Activated CD4-positive, alpha-beta memory T cell treated with anti-CD3 and anti-CD28 coated beads for 36 hours (primary cell): ENCODE measurements around the gene SP2. TPM values are rescaled to one million over a fixed set of nuclear protein-coding genes. Genes with fewer than 3 reads are reported as not detected.

ENCODE experiments used
- CTCF ChIA-PET: fragments of 350-600 bp; sonication (Branson Sonifier 250); formaldehyde crosslinking; loops from one replicate; lab custom pipeline; 2021; ENCODE audit warnings: antibody characterized with exemption, inconsistent platforms; lab: Charles Lee
- POLR2A ChIA-PET: fragments of 350-600 bp; sonication (Branson Sonifier 250); formaldehyde crosslinking; loops from one replicate; lab custom pipeline; 2021; ENCODE audit warnings: antibody characterized with exemption; lab: Charles Lee
- DNase-seq: peaks from one replicate; pipeline ENCODE4 v3.0.0-alpha.2; 2020
- H3K27ac Mint-ChIP-seq: one replicate; pipeline ENCODE4 v1.8.0; 2021; ENCODE audit warnings: mixed read lengths
- H3K27me3 Mint-ChIP-seq: one replicate; pipeline ENCODE4 v1.8.0; 2021; ENCODE audit warnings: mixed read lengths
- H3K36me3 Mint-ChIP-seq: one replicate; pipeline ENCODE4 v1.8.0; 2021; ENCODE audit warnings: mixed read lengths
- H3K4me1 Mint-ChIP-seq: one replicate; pipeline ENCODE4 v1.8.0; 2021; ENCODE audit warnings: low read depth, mixed read lengths
- H3K4me3 Mint-ChIP-seq: one replicate; pipeline ENCODE4 v1.8.0; 2021; ENCODE audit warnings: mild to moderate bottlenecking, mixed read lengths
- H3K9me3 Mint-ChIP-seq: one replicate; pipeline ENCODE4 v1.8.0; 2021; ENCODE audit warnings: mixed read lengths
- intact Hi-C: fragments of 100-400 bp; cut with micrococcal nuclease; formaldehyde crosslinking; loops from one replicate; pipeline ENCODE4 v1.15.1; 2023
- total RNA-seq, 2 experiments: library from RNA; stranded (reverse); gene quantifications; one replicate each; pipeline ENCODE4 v1.2.3, GENCODE V29; 2021

The SP2 gene
- total RNA-seq, 2 experiments from 2014 or later: 15.1 to 17.2 TPM

GRCh38 chr17:47955497-47956461 is 59.7 kb downstream of the SP2 start:
- DNase-seq: no peak
- ChIA-PET POLR2A (interaction anchor here (1.0 kb wide), 1 partner anchor 61 kb away, joined by 4 read pairs; no protein-coding TSS in a partner anchor), CTCF (interaction anchor here (0.6 to 17.6 kb wide), 3 partner anchors 8 to 26 kb away, joined by 3 to 290 read pairs (median 32); partner anchors contain the start of gene CDK5RAP3)
- H3K27ac Mint-ChIP-seq: no peak overlapping the region
- no peaks in the 10 kb centered on the region for H3K36me3 Mint-ChIP-seq
- no peak overlapping the region for H3K4me3 Mint-ChIP-seq
- no peaks in the 10 kb centered on the region for H3K4me1 Mint-ChIP-seq
- no peaks in the 10 kb centered on the region for H3K9me3 Mint-ChIP-seq
- H3K27me3 Mint-ChIP-seq: no peaks in the 10 kb centered on the region
- intact Hi-C loops: no loop called here

DNA sequence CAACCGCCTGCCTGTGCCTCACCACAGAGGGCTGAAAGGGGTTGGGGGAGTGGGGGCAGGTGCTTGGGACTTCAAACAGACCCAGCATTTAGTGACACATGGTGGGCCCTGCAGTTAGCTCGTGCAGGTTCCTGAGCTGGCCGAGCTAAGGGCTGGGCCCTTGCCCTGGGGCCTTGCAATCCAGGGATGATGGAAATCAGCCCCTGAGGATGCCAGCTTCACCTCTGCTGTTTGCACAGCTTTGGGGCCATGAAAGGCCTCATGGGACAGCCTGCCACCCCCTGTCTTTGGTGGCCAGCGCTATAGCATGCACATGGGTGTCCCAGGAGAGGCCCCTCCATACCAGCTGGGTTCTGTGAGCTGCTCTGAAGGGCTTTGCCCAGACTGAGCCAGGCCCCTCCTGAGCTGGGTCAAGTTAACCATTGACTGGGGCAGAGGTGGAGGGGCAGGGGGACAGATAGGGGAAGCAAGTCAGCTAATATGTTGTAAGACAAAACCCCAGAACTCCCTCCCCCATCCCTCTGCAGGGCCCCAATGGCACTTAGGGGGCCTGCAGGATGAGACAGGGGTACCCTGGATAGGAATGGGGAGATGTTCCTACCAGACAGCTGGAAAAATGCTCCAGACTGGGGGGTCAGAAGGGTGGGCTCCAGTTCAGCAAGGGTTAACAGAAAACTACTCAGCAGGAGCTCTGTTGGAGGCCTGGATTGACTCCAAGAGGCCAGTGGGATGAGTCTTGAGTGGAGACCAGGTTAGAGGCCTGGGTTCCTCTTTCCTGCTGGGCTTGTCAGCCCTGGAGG is 61.0 kb downstream of the SP2 start:
- intact Hi-C loops: no loop called here
- Mint-ChIP-seq H3K4me3 (no peak overlapping the region), H3K9me3 (no peaks in the 10 kb centered on the region), H3K27me3 (no peaks in the 10 kb centered on the region), H3K27ac (no peak overlapping the region), H3K36me3 (no peaks in the 10 kb centered on the region), H3K4me1 (no peaks in the 10 kb centered on the region)
- no peak for DNase-seq
- POLR2A ChIA-PET: no interaction called here
- CTCF ChIA-PET: interaction anchor here (0.9 to 17.6 kb wide), 6 partner anchors 7 to 21 kb away, joined by 3 to 290 read pairs (median 4); partner anchors contain the start of genes CDK5RAP3 and PNPO

- no peak within 1 kb of the TSS for H3K4me3 Mint-ChIP-seq
- DNase-seq: no peak
- ChIA-PET POLR2A (no interaction called here), CTCF (interaction anchor here (0.9 to 17.6 kb wide), 4 partner anchors 8 to 17 kb away, joined by 3 to 290 read pairs (median 18); partner anchors contain the start of genes CDK5RAP3 and PNPO)
- intact Hi-C loops: no loop called here
- H3K4me1 Mint-ChIP-seq: no peaks in the 10 kb centered on the region
- H3K27ac Mint-ChIP-seq: no peak within 1 kb of the TSS
- H3K9me3 Mint-ChIP-seq: no peaks in the 10 kb centered on the region
- no peaks in the 10 kb centered on the region for H3K36me3 Mint-ChIP-seq
- H3K27me3 Mint-ChIP-seq: no peaks in the 10 kb centered on the region
Observed at GRCh38 chr17:47957591-47958490, 61.8 kb downstream of the SP2 start, which contains the start of gene PRR15L. Gene PRR15L, minus strand, starts transcription at chr17:47957883. Its CDS starts 4,649 bp downstream, at chr17:47953234.

- no peak overlapping the region for H3K4me3 Mint-ChIP-seq
- no peaks in the 10 kb centered on the region for H3K36me3 Mint-ChIP-seq
- POLR2A ChIA-PET: interaction anchor here (1.2 kb wide), 1 partner anchor 10 kb away, joined by 3 read pairs; no protein-coding TSS in a partner anchor
- H3K27me3 Mint-ChIP-seq: no peaks in the 10 kb centered on the region
- no peaks in the 10 kb centered on the region for H3K4me1 Mint-ChIP-seq
- no peaks in the 10 kb centered on the region for H3K9me3 Mint-ChIP-seq
- no peak overlapping the region for H3K27ac Mint-ChIP-seq
- CTCF ChIA-PET: interaction anchor here (1.2 to 3.8 kb wide), 4 partner anchors 10 to 16 kb away, joined by 3 to 14 read pairs (median 12); partner anchors contain the start of gene CDK5RAP3
- intact Hi-C loops: no loop called here
- DNase-seq: no peak
Observed at GRCh38 chr17:47959825-47960655, 64.0 kb downstream of the SP2 start.

GRCh38 chr17:47961406-47961805 is 65.4 kb downstream of the SP2 start:
- CTCF ChIA-PET: interaction anchor here (1.4 to 3.8 kb wide), 3 partner anchors 9 to 15 kb away, joined by 6 to 14 read pairs (median 10); partner anchors contain the start of gene CDK5RAP3
- no peaks in the 10 kb centered on the region for H3K36me3 Mint-ChIP-seq
- H3K4me3 Mint-ChIP-seq: no peak overlapping the region
- H3K27ac Mint-ChIP-seq: no peak overlapping the region
- POLR2A ChIA-PET: no interaction called here
- no peaks in the 10 kb centered on the region for H3K4me1 Mint-ChIP-seq
- intact Hi-C loops: no loop called here
- H3K9me3 Mint-ChIP-seq: no peaks in the 10 kb centered on the region
- no peaks in the 10 kb centered on the region for H3K27me3 Mint-ChIP-seq
- no peak for DNase-seq

DNA sequence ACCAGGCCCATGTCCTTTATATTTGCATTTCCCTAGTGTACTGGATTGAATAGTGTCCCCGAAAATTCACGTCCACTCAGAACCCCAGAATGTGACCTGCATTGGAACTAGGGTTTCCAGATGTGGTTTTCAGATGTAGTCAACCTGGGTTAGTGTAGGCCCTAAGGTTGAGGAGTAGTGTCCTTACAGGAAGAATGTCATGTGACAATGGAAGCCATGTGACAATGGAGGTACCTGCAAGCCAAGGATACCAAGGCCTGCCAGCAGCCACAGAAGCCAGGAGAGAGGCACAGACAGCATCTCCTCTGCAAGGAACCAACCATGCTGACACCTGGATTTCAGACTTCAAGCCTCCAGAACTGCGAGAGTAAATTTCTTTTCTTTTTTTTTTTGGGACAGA is 66.9 kb downstream of the SP2 start:
- H3K27me3 Mint-ChIP-seq: no peaks in the 10 kb centered on the region
- ChIA-PET CTCF (no interaction called here), POLR2A (no interaction called here)
- no peak overlapping the region for H3K27ac Mint-ChIP-seq
- no peaks in the 10 kb centered on the region for H3K4me1 Mint-ChIP-seq
- intact Hi-C loops: no loop called here
- no peak overlapping the region for H3K4me3 Mint-ChIP-seq
- no peak for DNase-seq
- H3K36me3 Mint-ChIP-seq: no peaks in the 10 kb centered on the region
- no peaks in the 10 kb centered on the region for H3K9me3 Mint-ChIP-seq

DNA sequence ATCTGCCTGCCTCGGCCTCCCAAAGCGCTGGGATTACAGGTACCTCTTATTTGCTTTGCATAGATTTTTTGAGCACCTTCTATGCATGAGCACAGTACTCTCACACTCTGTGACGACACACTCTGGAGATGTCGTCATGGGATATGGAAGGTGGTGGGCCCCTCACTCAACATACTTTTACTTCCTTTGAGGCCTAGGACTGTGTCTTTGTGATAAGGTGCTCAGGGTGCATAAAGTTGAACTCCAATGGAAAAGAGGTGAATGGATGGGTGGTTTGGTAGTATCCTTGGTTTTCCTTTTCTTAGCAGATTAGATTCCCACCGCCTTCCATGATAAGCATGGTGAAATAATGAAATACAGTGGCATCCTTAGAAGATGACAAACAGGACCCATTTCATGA is 68.8 kb downstream of the SP2 start:
- Mint-ChIP-seq H3K27ac (no peak overlapping the region), H3K4me1 (peaks cover 2% of the 10 kb centered on the region), H3K4me3 (no peak overlapping the region), H3K27me3 (no peaks in the 10 kb centered on the region), H3K36me3 (no peaks in the 10 kb centered on the region), H3K9me3 (no peaks in the 10 kb centered on the region)
- no peak for DNase-seq
- POLR2A ChIA-PET: no interaction called here
- CTCF ChIA-PET: interaction anchor here (11.9 kb wide), 1 partner anchor 16 kb away, joined by 290 read pairs; the partner anchor contains the start of genes PNPO and PRR15L
- intact Hi-C loops: no loop called here

DNA sequence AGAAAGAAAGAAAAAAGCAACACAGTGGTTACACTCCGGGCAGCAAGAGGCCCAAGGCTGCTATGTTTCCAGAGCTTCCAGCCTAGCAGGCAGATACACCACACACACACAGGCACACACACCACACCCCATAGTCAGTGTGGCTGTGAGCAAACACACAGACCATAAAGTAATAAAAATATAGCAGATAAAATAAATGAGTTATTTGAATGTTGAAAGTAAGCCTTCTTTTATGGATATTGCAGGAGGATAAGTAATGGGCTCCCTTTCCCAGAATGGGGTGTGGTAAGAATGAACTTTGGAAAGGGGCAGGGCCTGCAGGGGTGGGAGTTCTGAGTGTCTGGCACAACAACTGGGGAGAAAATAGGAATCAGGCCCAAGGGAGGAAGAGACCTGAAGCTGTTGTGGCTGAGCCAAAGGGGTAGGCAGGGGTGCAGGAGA is 70.1 kb downstream of the SP2 start:
- Mint-ChIP-seq H3K4me3 (no peak overlapping the region), H3K27ac (no peak overlapping the region), H3K27me3 (no peaks in the 10 kb centered on the region), H3K36me3 (no peaks in the 10 kb centered on the region), H3K4me1 (peaks cover 9% of the 10 kb centered on the region), H3K9me3 (no peaks in the 10 kb centered on the region)
- no peak for DNase-seq
- POLR2A ChIA-PET: no interaction called here
- intact Hi-C loops: no loop called here
- CTCF ChIA-PET: interaction anchor here (0.6 to 11.9 kb wide), 2 partner anchors 17 to 135 kb away, joined by 3 to 290 read pairs; partner anchors contain the start of genes LRRC46, MRPL10, PNPO and PRR15L

GRCh38 chr17:47967607-47968252 is 71.7 kb downstream of the SP2 start:
- Mint-ChIP-seq H3K36me3 (no peaks in the 10 kb centered on the region), H3K4me1 (peaks cover 18% of the 10 kb centered on the region), H3K27me3 (no peaks in the 10 kb centered on the region), H3K4me3 (no peak overlapping the region), H3K27ac (no peak overlapping the region), H3K9me3 (no peaks in the 10 kb centered on the region)
- POLR2A ChIA-PET: interaction anchor here (1.3 kb wide), 1 partner anchor 79 kb away, joined by 3 read pairs; no protein-coding TSS in a partner anchor
- no peak for DNase-seq
- intact Hi-C loops: no loop called here
- CTCF ChIA-PET: interaction anchor here (1.2 to 11.9 kb wide), 2 partner anchors 18 to 32 kb away, joined by 3 to 290 read pairs; partner anchors contain the start of genes PNPO and PRR15L

DNA sequence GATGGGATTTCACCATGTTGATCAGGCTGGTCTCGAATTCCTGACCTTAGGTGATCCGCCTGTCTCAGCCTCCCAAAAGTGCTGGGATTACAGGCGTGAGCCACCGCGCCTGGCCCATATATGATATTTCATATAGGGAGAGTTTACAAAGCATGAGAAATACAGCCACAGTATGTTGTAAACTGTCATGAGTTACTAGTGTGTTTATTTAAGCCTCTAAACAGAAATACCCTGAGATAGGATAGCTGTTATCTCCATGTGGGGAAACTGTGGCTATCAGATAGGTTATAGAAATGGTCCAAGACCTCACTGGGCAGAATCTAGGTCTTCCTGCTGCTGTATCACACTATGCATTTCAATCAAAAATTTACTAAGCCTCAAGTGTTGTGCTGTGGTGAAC is 72.8 kb downstream of the SP2 start:
- H3K4me3 Mint-ChIP-seq: no peak overlapping the region
- peaks cover 1% of the 10 kb centered on the region for H3K36me3 Mint-ChIP-seq
- DNase-seq: no peak
- POLR2A ChIA-PET: interaction anchor here (1.3 kb wide), 1 partner anchor 78 kb away, joined by 3 read pairs; no protein-coding TSS in a partner anchor
- no peaks in the 10 kb centered on the region for H3K27me3 Mint-ChIP-seq
- no peak overlapping the region for H3K27ac Mint-ChIP-seq
- no peaks in the 10 kb centered on the region for H3K9me3 Mint-ChIP-seq
- CTCF ChIA-PET: interaction anchor here (0.6 to 11.9 kb wide), 6 partner anchors 10 to 79 kb away, joined by 3 to 290 read pairs (median 4); partner anchors contain the start of genes PNPO and PRR15L
- H3K4me1 Mint-ChIP-seq: peaks cover 22% of the 10 kb centered on the region
- intact Hi-C loops: no loop called here
